ENCODE results near the gene PSMC5.
A peak's percentile ranks its signal among the peaks of the same experiment; 100 is the strongest.
"Not testable (repeated sequence)": the region's sequence is repeated elsewhere in the genome, so short reads cannot be mapped to it uniquely, and the experiment has no call there.

The PSMC5 gene

DNA sequence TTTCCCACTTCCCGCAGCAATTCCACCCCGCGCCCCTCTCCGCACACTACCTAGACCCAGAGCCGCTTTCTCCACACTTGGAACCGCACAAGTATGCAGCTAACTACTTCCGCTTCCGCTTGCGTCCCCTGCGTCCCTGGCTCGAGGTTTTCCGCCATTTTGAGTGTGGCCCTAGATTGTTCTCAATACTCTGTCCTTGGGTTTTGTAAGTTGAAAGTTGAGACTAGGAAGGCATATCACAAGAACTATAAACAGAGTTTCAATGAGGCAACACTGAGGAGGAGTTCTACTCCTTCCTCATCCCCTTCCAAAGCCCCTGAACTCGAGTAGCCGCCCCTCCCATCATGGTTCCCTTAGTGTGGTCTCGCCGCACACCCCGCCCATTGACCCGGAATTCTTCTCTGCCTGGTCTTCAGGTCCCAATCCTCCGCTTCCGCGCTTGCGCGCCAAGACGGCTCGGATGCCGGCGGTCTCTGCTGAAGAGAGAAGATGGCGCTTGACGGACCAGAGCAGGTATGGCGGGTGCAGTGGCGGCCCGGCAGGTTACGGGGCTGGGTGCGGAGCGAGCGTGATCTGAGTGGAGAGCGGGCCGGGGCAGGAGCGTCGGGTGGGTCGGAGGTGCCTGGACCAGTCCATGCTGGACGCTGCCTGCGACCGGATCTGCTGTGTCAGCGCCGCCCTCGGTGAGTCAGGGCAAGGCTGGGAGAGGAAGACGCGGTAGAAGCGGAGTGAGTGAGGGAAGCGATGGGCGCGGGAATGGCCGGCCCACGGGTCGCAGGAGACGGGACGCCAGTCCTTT is at the start of gene PSMC5, which contains the start of gene FTSJ3:
Gene PSMC5 (plus strand): TSS at position 430 of the 799 bp plus-strand sequence. CDS start 60 bp downstream, at position 490.
Gene FTSJ3 (minus strand): TSS at position 662 of the 799 bp plus-strand sequence. CDS start 761 bp downstream, outside the sequence.
- peak; percentile 92 for DNase-seq (ENCODE audit: low read depth)

- DNase-seq (ENCODE audit: low read depth): no peak
Measured at GRCh38 chr17:63780507-63780906, 46.7 kb upstream of the PSMC5 start.

- DNase-seq (ENCODE audit: low read depth): no peak
Measured at GRCh38 chr17:63780928-63781327, 46.3 kb upstream of the PSMC5 start.

- DNase-seq (ENCODE audit: low read depth): no peak
Measured at GRCh38 chr17:63783522-63783921, 43.7 kb upstream of the PSMC5 start.

- no peak for DNase-seq (ENCODE audit: low read depth)
Measured at GRCh38 chr17:63785556-63785955, 41.7 kb upstream of the PSMC5 start.

DNA sequence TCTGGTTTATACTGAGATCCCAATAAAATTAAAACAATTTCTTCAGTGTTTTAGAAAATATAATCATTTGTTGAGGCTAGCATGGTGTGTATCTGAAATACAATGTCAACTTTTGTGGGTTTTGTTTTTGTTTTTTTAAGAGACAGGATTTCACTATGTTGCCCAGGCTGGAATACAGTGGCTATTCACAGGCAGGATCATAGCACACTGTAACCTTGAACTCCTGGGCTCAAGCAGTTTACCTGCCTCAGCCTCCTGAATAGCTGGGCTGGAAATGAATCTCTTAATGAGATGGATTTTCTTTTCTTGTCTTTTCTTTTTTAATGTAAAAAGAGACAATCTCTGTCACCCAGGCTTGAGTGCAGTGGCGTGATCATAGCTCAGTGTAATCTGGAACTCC is 41.1 kb upstream of the PSMC5 start:
- DNase-seq (ENCODE audit: low read depth): no peak

GRCh38 chr17:63786971-63787711 is 40.1 kb upstream of the PSMC5 start:
- no peak for DNase-seq (ENCODE audit: low read depth)

- DNase-seq (ENCODE audit: low read depth): no peak
Measured at GRCh38 chr17:63790057-63790456, 37.2 kb upstream of the PSMC5 start.

GRCh38 chr17:63792055-63792729 is 35.0 kb upstream of the PSMC5 start:
- DNase-seq (ENCODE audit: low read depth): no peak

GRCh38 chr17:63796375-63796774 is 30.9 kb upstream of the PSMC5 start:
- DNase-seq (ENCODE audit: low read depth): not testable (repeated sequence)

GRCh38 chr17:63798572-63799106 is 28.6 kb upstream of the PSMC5 start:
- no peak for DNase-seq (ENCODE audit: low read depth)

DNA sequence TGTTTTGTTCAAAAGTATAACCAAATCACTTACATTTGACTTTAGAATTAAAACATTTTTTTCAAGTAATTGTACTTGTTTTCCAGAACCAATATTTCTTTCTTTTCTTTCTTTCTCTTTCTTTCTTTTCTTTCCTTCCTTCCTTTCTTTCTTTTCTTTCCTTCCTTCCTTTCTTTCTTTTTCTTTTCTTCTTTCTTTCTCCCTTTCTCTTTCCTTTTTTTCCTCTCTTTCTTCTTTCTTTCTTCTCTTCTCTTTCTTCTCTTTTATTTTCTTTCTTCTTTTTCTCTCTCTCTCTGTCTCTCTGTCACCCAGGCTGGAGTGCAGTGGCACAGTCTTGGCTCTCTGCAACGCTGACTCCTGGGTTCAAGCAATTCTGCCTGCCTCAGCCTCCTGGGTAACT is 26.4 kb upstream of the PSMC5 start:
- DNase-seq (ENCODE audit: low read depth): no peak

- no peak for DNase-seq (ENCODE audit: low read depth)
Measured at GRCh38 chr17:63804328-63804727, 22.9 kb upstream of the PSMC5 start.

DNA sequence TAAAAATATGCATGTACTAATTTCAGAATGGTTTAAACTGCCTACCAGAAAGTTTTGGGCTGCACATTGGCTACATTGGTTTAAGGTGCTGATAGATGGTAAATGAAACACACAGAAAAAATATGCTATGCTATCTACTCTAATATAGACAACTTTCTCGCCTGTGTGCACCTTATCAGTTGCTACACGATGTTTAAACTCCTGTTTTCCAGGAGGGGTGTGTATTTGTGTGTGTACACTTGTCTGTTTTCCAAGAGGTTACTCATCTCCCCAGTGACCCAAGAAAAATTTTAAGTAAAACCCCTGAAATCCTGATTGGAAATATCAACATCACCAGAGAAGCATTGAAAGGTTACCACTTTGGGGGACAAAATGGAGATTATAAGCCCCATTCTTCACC is 21.6 kb upstream of the PSMC5 start:
- DNase-seq (ENCODE audit: low read depth): no peak

DNA sequence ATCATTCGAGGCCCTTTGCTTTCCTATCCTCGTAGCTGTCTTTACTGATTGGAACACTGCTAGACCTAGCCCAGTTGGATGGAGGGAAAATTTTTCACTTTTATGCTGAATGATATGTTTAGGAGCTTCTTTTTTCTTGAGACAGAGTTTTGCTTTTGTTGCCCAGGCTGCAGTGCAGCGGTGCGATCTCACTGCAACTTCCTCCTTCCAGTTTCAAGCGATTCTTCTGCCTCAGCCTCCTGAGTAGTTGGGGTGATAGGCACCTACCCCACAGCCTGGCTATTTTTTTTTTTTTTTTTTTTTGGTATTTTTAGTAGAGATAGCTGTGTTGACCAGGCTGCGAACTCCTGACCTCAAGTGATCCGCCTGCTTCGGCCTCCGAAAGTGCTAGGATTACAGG is 17.3 kb upstream of the PSMC5 start:
- DNase-seq (ENCODE audit: low read depth): no peak

- DNase-seq (ENCODE audit: low read depth): no peak
Measured at GRCh38 chr17:63816123-63816522, 11.1 kb upstream of the PSMC5 start.

DNA sequence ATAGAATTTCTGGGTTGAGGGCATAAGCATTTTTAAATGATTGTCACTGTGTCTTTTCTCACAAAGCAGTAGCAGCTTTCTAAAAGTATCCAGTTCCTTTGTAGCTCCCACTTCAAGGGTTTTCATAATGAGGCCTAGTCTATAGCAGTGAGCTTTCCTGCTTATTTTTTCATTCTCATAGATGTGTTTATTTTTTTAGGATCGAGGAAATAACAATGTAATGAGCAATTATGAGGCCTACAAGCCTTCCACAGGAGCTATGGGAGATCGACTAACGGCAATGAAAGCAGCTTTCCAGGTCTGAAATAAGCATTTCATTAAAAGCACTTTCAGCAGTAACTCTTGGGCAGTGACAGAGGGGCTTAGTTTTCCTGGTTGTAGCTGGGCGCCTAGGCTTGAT is 10.6 kb upstream of the PSMC5 start:
- DNase-seq (ENCODE audit: low read depth): no peak

DNA sequence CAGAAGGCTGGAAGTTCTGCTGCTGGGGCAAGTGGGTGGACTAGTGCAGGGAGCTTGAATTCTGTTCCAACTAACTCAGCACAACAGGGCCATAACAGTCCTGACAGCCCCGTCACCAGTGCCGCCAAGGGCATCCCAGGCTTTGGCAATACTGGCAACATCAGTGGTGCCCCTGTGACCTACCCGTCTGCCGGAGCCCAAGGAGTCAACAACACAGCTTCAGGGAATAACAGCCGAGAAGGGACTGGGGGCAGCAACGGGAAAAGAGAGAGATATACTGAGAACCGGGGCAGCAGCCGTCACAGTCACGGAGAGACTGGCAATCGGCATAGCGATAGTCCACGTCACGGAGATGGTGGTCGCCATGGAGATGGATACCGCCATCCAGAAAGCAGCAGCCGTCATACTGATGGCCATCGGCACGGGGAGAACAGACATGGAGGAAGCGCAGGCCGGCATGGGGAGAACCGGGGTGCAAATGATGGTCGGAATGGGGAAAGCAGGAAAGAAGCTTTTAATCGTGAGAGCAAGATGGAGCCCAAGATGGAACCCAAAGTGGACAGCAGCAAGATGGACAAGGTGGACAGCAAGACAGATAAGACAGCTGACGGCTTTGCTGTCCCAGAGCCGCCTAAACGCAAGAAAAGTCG is 9.4 kb upstream of the PSMC5 start:
- no peak for DNase-seq (ENCODE audit: low read depth)

GRCh38 chr17:63819131-63819530 is 8.1 kb upstream of the PSMC5 start:
- no peak for DNase-seq (ENCODE audit: low read depth)

GRCh38 chr17:63819585-63820537 is 7.4 kb upstream of the PSMC5 start:
- DNase-seq (ENCODE audit: low read depth): no peak

Data from activated T-cell treated with anti-CD3 and anti-CD28 coated beads for 1 hour (primary cell).